WTC11 (cell line): ENCODE results near the gene LCN12.

Experiments
- ESRRA ChIP-seq: sonication (generic); formaldehyde crosslinking; IDR thresholded peaks from 2 replicates; pipeline ENCODE4 v1.8.1; 2022; ENCODE audit warnings: mild to moderate bottlenecking, missing genetic modification reagents, borderline replicate concordance
- OVOL2 ChIP-seq: fragments of 250-450 bp; sonication (Bioruptor Pico); IDR thresholded peaks from 2 replicates; pipeline ENCODE4 v1.9.0; 2021; ENCODE audit warnings: mild to moderate bottlenecking, borderline replicate concordance
- TP53 ChIP-seq: sonication (generic); formaldehyde crosslinking; IDR thresholded peaks from 2 replicates; pipeline ENCODE4 v1.8.1; 2023; ENCODE audit warnings: mild to moderate bottlenecking, missing genetic modification reagents
- ZNF138 ChIP-seq: sonication (generic); formaldehyde crosslinking; conservative IDR thresholded peaks from 2 replicates; pipeline ENCODE4 v1.8.1; 2022; ENCODE audit warnings: mild to moderate bottlenecking, moderate library complexity, missing genetic modification reagents

- TF ChIP-seq TP53 (CRISPR knock-in tag) = no peak
- no peak for TF ChIP-seq ESRRA
- TF ChIP-seq OVOL2 (CRISPR knock-in tag) = no peak
- no peak for TF ChIP-seq ZNF138
These were observed 2.7 kb upstream of the LCN12 start for GRCh38 chr9:136949239-136949816.
